WTC11 (cell line): Measurements from ENCODE around the gene PHLDB2.

Experiments used
- CREB1 ChIP-seq: sonication (generic); formaldehyde crosslinking; IDR thresholded peaks from 2 replicates; pipeline ENCODE4 v1.8.0; 2023; ENCODE audit warnings: mild to moderate bottlenecking, missing genetic modification reagents
- ZNF281 ChIP-seq: sonication (generic); formaldehyde crosslinking; IDR thresholded peaks from 2 replicates; pipeline ENCODE4 v1.8.0; 2023; ENCODE audit warnings: mild to moderate bottlenecking, missing genetic modification reagents
- TF ChIP-seq, protein P1 (sequence below): sonication (generic); formaldehyde crosslinking; conservative IDR thresholded peaks from 2 replicates; pipeline ENCODE4 v1.8.1; 2022; ENCODE audit warnings: mild to moderate bottlenecking, missing genetic modification reagents

DNA sequence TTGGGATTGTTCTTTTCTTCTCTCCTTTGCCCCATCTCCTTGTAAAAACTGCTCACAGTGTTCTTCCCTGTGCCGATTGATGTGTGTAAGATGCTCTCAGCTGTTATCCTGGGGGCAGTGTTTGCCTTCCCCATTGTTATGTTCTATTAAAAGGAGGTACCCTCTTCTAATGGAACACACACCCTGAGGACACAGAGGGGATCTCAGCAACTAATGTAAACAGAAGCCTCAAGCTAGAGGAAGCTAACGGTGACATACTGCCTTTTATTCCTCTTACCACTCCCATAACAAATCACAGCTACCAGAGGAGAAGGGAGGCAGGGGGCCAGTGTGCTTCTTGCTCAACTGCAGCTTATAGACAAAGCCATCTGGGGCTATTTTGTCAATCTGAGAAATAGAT lies 141.9 kb downstream of the PHLDB2 start:
- TF ChIP-seq CREB1 (CRISPR knock-in tag): no peak
- no peak for TF ChIP-seq ZNF281 (CRISPR knock-in tag)
- TF ChIP-seq, protein P1, sequence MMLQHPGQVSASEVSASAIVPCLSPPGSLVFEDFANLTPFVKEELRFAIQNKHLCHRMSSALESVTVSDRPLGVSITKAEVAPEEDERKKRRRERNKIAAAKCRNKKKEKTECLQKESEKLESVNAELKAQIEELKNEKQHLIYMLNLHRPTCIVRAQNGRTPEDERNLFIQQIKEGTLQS (CRISPR knock-in tag): no peak
